Measurements from ENCODE around the gene RNF111.

The RNF111 gene

DNA sequence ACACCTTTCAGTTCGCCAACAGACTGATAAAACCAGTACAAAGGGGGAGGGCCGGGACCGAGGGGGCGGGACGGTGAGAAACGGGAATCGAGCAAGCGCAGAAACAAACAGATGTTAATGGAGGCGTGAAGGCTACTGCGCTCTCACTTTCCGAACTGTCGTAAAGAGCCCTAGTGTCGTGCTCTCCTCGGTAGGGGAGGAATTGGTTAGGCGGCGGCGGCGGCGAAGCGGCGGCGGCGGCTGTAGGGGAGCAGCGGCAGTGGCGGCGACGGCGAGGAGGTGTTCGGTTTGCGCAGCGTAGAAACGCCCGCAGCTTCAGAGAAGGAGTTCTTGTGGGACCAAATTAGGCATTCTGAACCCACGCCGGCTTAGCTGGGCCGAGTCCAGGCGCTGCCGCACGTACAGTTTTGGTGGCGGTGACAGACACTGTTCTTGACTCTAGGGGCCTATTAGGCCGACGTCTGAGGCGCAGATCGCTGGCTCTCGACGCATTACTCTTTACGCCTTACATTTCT lies at the start of gene RNF111:
RNF111 (plus strand) TSS at position 173 of the 515 bp plus-strand sequence. CDS start 43,160 bp downstream, outside the sequence.
- peak within 1 kb of the TSS; percentile 90 to 96 for H3K9ac ChIP-seq (ENCODE audit: low read depth in 1 of 2, low read length in 2 of 2)

DNA sequence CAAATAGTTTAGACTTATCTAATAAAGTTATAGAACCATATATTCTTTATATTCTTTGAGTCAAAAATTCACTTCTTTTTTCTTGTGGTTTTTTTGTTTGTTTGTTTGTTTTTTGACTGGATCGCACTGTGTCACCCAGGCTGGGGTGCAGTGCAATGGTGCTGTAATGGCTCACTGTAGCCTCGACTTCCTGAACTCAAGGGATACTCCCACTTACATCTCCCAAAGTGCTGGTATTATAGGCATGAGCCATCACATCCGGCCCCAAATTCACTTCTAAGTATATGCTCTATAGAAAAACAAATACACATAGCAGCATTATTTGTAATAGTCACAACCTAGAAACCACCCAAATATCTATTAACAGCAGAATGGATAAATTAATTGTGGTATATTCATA lies 40.3 kb upstream of the RNF111 start:
- Histone ChIP-seq H3K4me1 (ENCODE audit: control insufficient read depth in 1 of 2, insufficient read depth in 2 of 2, low read length in 2 of 2) (peaks cover 0 to 9% of the 10 kb centered on the region in 2 donors), H3K9ac (ENCODE audit: low read depth in 1 of 2, low read length in 2 of 2) (no peak overlapping the region), H3K4me3 (ENCODE audit: low read depth in 1 of 2, low read length in 2 of 2) (no peak overlapping the region), H3K27ac (ENCODE audit: low read depth, low read length) (no peak overlapping the region), H3K36me3 (ENCODE audit: control insufficient read depth in 1 of 2, insufficient read depth in 2 of 2, low read length in 2 of 2) (no peaks in the 10 kb centered on the region), H3K27me3 (ENCODE audit: control insufficient read depth in 1 of 2, insufficient read depth in 2 of 2, low read length in 2 of 2) (no peaks in the 10 kb centered on the region), H3K9me3 (ENCODE audit: control insufficient read depth in 1 of 2, low read length in 2 of 2) (no peaks in the 10 kb centered on the region)

More for the DNA sequence above, at the start of gene RNF111:
- Histone ChIP-seq H3K27me3 (ENCODE audit: control insufficient read depth in 1 of 2, insufficient read depth in 2 of 2, low read length in 2 of 2) (no peaks in the 10 kb centered on the region), H3K36me3 (ENCODE audit: control insufficient read depth in 1 of 2, insufficient read depth in 2 of 2, low read length in 2 of 2) (peaks cover 0 to 4% of the 10 kb centered on the region in 2 donors), H3K4me3 (ENCODE audit: low read depth in 1 of 2, low read length in 2 of 2) (peak within 1 kb of the TSS; percentile 96 to 100), H3K9me3 (ENCODE audit: control insufficient read depth in 1 of 2, low read length in 2 of 2) (no peaks in the 10 kb centered on the region), H3K27ac (ENCODE audit: low read depth, low read length) (peak within 1 kb of the TSS; percentile 93), H3K4me1 (ENCODE audit: control insufficient read depth in 1 of 2, insufficient read depth in 2 of 2, low read length in 2 of 2) (peaks cover 12 to 15% of the 10 kb centered on the region in 2 donors)

DNA sequence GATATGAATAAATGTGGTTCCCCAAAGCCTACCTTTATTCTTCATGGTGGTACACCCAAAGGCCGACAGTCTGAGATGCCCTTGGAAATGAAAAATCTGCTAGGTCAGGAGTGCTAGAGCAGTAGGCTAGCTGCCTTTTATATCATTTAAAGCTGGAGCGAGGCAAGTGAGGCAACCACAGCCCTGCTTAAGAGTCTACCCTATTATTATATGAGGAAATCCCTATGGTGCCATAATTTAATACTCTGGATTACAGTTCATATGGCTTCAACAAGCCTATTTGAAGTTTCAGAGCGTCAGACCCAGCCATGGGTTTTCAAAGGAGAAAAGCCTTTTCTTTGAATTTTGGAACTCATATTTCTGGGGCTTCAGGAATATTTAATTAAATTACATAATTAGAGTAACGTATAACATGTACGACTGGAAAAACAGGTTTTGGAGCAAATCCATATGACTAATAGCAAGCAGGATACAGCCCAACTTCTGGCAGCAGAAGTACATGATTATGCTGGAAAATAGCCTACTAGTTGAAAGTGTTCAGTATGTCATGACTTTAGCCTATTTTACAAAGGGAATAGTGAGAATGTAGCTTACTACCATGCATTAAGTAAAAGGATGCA lies 36.0 kb upstream of the RNF111 start:
- no peak overlapping the region for H3K4me3 ChIP-seq (ENCODE audit: low read depth in 1 of 2, low read length in 2 of 2)
- no peaks in the 10 kb centered on the region for H3K27me3 ChIP-seq (ENCODE audit: control insufficient read depth in 1 of 2, insufficient read depth in 2 of 2, low read length in 2 of 2)
- H3K9ac ChIP-seq (ENCODE audit: low read depth in 1 of 2, low read length in 2 of 2), result no peak overlapping the region
- H3K4me1 ChIP-seq (ENCODE audit: control insufficient read depth in 1 of 2, insufficient read depth in 2 of 2, low read length in 2 of 2), result peaks cover 0 to 13% of the 10 kb centered on the region in 2 donors
- H3K9me3 ChIP-seq (ENCODE audit: control insufficient read depth in 1 of 2, low read length in 2 of 2), result no peaks in the 10 kb centered on the region
- H3K27ac ChIP-seq (ENCODE audit: low read depth, low read length), result no peak overlapping the region
- no peaks in the 10 kb centered on the region for H3K36me3 ChIP-seq (ENCODE audit: control insufficient read depth in 1 of 2, insufficient read depth in 2 of 2, low read length in 2 of 2)

DNA sequence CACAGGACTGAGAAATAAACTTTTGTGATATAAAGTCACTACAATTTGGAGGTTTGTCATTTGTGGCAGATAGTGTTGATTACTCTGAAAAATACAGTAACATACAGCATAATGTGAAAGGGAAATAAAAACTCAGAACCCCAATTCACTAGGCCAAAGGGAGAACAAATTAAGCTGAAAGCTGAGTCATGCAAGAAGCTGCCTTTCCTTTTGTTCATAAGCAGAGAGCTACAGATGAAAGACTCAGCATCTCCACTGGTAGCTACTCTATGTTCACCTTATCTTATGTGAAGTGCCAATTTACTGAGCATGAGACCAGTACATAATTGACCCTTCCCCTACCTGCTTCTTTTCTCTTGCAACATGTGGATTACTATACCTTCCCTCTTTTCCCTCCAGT lies 34.7 kb upstream of the RNF111 start:
- Histone ChIP-seq H3K36me3 (ENCODE audit: control insufficient read depth in 1 of 2, insufficient read depth in 2 of 2, low read length in 2 of 2) (no peaks in the 10 kb centered on the region), H3K4me3 (ENCODE audit: low read depth in 1 of 2, low read length in 2 of 2) (no peak overlapping the region), H3K4me1 (ENCODE audit: control insufficient read depth in 1 of 2, insufficient read depth in 2 of 2, low read length in 2 of 2) (peaks cover 0 to 13% of the 10 kb centered on the region in 2 donors), H3K9ac (ENCODE audit: low read depth in 1 of 2, low read length in 2 of 2) (no peak overlapping the region), H3K27ac (ENCODE audit: low read depth, low read length) (no peak overlapping the region), H3K27me3 (ENCODE audit: control insufficient read depth in 1 of 2, insufficient read depth in 2 of 2, low read length in 2 of 2) (no peaks in the 10 kb centered on the region), H3K9me3 (ENCODE audit: control insufficient read depth in 1 of 2, low read length in 2 of 2) (no peaks in the 10 kb centered on the region)

DNA sequence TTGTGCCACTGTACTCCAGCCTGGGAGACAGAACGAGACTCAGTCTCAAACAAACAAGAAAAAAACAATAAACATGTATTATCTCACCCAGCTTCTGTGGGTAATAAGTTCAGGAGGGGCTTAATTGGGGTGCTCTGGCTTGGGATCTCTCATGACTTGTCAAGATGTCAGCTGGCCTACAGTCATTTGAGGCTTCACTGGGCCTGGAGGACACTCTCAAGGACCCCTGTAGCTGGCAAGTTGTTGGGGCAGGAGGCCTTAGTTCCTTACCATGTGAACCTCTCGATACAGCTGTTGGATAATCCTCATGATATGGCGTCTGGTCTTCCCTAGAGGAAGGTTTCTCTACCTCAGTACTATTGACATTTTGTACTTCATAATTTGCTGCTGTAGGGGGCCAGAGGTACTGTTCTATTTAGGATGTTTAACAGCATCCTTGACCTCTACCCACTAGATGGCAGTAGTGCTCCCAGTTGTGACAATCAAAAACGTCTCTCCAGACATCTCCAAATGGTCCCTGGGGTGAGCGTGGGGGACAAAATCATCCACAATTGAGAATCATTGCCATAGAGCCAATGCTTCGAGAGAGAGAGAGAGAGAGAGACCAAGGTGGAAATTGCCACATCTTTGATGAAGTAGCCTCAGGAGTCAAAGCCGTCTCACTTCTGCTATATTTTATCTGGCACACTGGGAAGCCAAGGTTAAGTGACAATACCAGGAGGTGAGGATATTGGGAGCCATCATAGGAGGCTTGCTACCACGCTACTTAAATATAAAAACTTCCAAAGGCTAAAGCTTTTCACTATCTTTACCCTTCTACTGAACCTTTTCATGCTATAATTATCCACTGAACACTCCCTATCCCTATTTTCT lies 30.1 kb upstream of the RNF111 start:
- Histone ChIP-seq H3K27me3 (ENCODE audit: control insufficient read depth in 1 of 2, insufficient read depth in 2 of 2, low read length in 2 of 2) (no peaks in the 10 kb centered on the region), H3K4me3 (ENCODE audit: low read depth in 1 of 2, low read length in 2 of 2) (no peak overlapping the region), H3K36me3 (ENCODE audit: control insufficient read depth in 1 of 2, insufficient read depth in 2 of 2, low read length in 2 of 2) (no peaks in the 10 kb centered on the region)

DNA sequence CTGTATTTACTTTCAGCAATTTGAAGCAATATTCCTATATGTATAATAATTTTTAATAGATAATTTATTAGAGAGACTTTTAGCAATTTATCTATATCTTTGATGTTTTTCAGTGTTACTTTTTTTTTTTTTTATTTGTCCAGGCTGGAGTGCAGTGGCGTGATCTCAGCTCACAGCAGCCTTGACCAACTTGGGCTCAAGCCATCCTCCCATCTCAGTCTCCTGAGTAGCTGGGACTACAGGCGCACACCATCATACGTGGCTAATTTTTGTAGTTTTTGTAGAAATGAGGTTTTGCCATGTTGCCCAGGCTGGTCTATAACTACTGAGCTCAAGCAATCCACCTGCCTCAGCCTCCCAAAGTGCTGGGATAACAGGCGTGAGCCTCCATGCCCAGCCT lies 28.7 kb upstream of the RNF111 start:
- H3K36me3 ChIP-seq (ENCODE audit: control insufficient read depth in 1 of 2, insufficient read depth in 2 of 2, low read length in 2 of 2), result no peaks in the 10 kb centered on the region
- no peak overlapping the region for H3K4me3 ChIP-seq (ENCODE audit: low read depth in 1 of 2, low read length in 2 of 2)
- no peak overlapping the region for H3K27ac ChIP-seq (ENCODE audit: low read depth, low read length)
- no peaks in the 10 kb centered on the region for H3K27me3 ChIP-seq (ENCODE audit: control insufficient read depth in 1 of 2, insufficient read depth in 2 of 2, low read length in 2 of 2)
- H3K9me3 ChIP-seq (ENCODE audit: control insufficient read depth in 1 of 2, low read length in 2 of 2), result no peaks in the 10 kb centered on the region
- H3K9ac ChIP-seq (ENCODE audit: low read depth in 1 of 2, low read length in 2 of 2), result no peak overlapping the region
- H3K4me1 ChIP-seq (ENCODE audit: control insufficient read depth in 1 of 2, insufficient read depth in 2 of 2, low read length in 2 of 2), result no peaks in the 10 kb centered on the region

More for the DNA sequence above, 30.1 kb upstream of the RNF111 start:
- Histone ChIP-seq H3K9ac (ENCODE audit: low read depth in 1 of 2, low read length in 2 of 2) (no peak overlapping the region), H3K4me1 (ENCODE audit: control insufficient read depth in 1 of 2, insufficient read depth in 2 of 2, low read length in 2 of 2) (peaks cover 0 to 2% of the 10 kb centered on the region in 2 donors), H3K27ac (ENCODE audit: low read depth, low read length) (no peak overlapping the region), H3K9me3 (ENCODE audit: control insufficient read depth in 1 of 2, low read length in 2 of 2) (no peaks in the 10 kb centered on the region)

DNA sequence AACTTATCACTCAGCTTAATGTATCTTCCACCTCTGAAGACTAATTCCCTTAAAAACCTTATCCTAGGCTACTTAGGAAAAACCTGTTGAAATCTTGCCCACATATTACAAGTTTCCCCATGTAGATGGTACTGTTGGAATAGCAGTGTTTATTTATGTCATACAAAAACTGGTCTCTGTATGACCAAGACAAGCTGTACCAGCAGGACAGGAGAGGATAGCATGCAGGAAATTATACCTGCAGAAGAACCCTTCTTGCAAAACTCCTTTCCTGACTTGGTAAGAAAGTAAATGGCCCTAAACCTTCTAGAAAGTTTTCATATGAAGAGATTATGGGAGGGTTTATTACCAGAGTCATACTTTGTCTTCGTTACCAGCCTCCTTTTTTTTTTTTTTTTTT lies 25.3 kb upstream of the RNF111 start:
- Histone ChIP-seq H3K9ac (ENCODE audit: low read depth in 1 of 2, low read length in 2 of 2) (no peak overlapping the region), H3K4me1 (ENCODE audit: control insufficient read depth in 1 of 2, insufficient read depth in 2 of 2, low read length in 2 of 2) (no peaks in the 10 kb centered on the region), H3K27ac (ENCODE audit: low read depth, low read length) (no peak overlapping the region), H3K36me3 (ENCODE audit: control insufficient read depth in 1 of 2, insufficient read depth in 2 of 2, low read length in 2 of 2) (no peaks in the 10 kb centered on the region), H3K9me3 (ENCODE audit: control insufficient read depth in 1 of 2, low read length in 2 of 2) (no peaks in the 10 kb centered on the region), H3K4me3 (ENCODE audit: low read depth in 1 of 2, low read length in 2 of 2) (no peak overlapping the region), H3K27me3 (ENCODE audit: control insufficient read depth in 1 of 2, insufficient read depth in 2 of 2, low read length in 2 of 2) (no peaks in the 10 kb centered on the region)

DNA sequence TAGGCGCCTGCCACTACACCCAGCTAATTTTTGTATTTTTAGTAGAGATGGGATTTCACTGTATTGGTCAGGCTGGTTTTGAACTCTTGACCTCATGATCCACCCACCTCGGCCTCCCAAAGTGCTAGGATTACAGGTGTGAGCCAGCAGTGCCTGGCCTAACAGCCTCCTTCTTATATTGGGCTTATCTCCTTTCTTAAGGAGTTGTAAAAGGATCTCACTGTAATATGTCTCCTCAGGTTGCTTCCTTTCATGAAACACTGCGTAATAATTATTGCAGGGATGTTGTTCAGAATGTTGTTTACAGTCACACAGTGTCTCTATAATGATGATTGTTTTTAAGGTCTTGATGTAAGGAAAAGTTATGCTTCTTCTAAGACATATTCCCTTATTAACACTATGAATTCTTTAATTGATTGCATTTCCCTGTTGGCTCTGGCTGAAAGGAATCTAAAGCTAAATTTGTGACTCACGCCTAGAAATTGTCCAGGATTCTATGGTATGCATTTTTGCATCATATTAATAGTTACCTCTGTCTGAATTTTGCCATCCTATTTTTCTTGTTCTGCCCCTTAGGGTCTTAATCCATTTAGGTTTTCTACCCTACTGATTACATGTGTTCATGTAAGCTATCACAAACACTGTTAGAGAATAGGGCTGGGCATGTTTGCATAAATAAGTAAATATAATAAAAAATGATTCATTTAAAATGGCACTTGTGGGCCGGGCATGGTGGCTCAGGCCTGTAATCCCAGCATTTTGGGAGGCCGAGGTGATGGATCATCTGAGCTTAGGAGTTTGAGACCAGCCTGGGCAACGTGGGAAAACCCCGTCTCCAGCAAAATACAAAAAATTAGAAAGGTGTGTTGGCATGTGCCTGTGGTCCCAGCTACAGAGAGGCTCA lies 24.5 kb upstream of the RNF111 start:
- no peaks in the 10 kb centered on the region for H3K4me1 ChIP-seq (ENCODE audit: control insufficient read depth in 1 of 2, insufficient read depth in 2 of 2, low read length in 2 of 2)
- H3K27ac ChIP-seq (ENCODE audit: low read depth, low read length), result no peak overlapping the region
- no peaks in the 10 kb centered on the region for H3K27me3 ChIP-seq (ENCODE audit: control insufficient read depth in 1 of 2, insufficient read depth in 2 of 2, low read length in 2 of 2)
- H3K36me3 ChIP-seq (ENCODE audit: control insufficient read depth in 1 of 2, insufficient read depth in 2 of 2, low read length in 2 of 2), result no peaks in the 10 kb centered on the region
- H3K9ac ChIP-seq (ENCODE audit: low read depth in 1 of 2, low read length in 2 of 2), result no peak overlapping the region
- no peak overlapping the region for H3K4me3 ChIP-seq (ENCODE audit: low read depth in 1 of 2, low read length in 2 of 2)
- H3K9me3 ChIP-seq (ENCODE audit: control insufficient read depth in 1 of 2, low read length in 2 of 2), result no peaks in the 10 kb centered on the region

DNA sequence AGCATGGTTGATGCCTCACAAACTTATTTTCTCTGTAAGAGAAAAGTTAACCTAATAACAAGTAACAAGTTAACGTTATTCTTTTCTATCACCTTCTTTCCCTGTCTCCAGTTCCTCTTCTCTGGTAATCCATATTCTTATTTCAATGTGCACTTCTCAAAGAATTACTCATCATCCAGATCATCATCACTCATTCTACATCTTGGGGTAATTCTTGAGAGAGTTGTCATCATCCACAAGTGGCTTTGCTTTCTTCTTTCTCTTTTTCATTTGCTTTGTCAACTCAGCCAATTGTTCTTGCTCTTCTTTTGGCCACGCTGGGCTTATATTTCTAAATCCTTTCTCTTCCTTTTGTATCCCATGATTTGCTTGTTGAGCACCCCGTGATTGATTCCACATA lies 20.8 kb upstream of the RNF111 start:
- H3K4me1 ChIP-seq (ENCODE audit: control insufficient read depth in 1 of 2, insufficient read depth in 2 of 2, low read length in 2 of 2), result no peaks in the 10 kb centered on the region
- no peak overlapping the region for H3K4me3 ChIP-seq (ENCODE audit: low read depth in 1 of 2, low read length in 2 of 2)
- no peaks in the 10 kb centered on the region for H3K9me3 ChIP-seq (ENCODE audit: control insufficient read depth in 1 of 2, low read length in 2 of 2)
- H3K9ac ChIP-seq (ENCODE audit: low read depth in 1 of 2, low read length in 2 of 2), result no peak overlapping the region
- no peaks in the 10 kb centered on the region for H3K27me3 ChIP-seq (ENCODE audit: control insufficient read depth in 1 of 2, insufficient read depth in 2 of 2, low read length in 2 of 2)
- no peaks in the 10 kb centered on the region for H3K36me3 ChIP-seq (ENCODE audit: control insufficient read depth in 1 of 2, insufficient read depth in 2 of 2, low read length in 2 of 2)
- no peak overlapping the region for H3K27ac ChIP-seq (ENCODE audit: low read depth, low read length)

Data from duodenal mucosa (tissue), 2 donors.